CD4-positive, alpha-beta T cell (primary cell): ENCODE results near the gene TYW5. TPM values are rescaled to one million over a fixed set of nuclear protein-coding genes. Genes with fewer than 3 reads are reported as not detected.
A peak's percentile ranks its signal among the peaks of the same experiment; 100 is the strongest.

Experiments used
- ATAC-seq: fragments of 200-7000 bp; cut with Tn5 transposase; one replicate; pipeline ENCODE4 v1.10.0; 2022; ENCODE audit warnings: mild to moderate bottlenecking; ENCODE audit not compliant: poor library complexity
- CTCF ChIA-PET: fragments of 350-600 bp; sonication (Branson Sonifier 250); formaldehyde crosslinking; loops from one replicate; lab custom pipeline; 2021; ENCODE audit warnings: antibody characterized with exemption, inconsistent platforms; lab: Charles Lee
- POLR2A ChIA-PET: fragments of 350-600 bp; sonication (Branson Sonifier 250); formaldehyde crosslinking; loops from one replicate; lab custom pipeline; 2021; ENCODE audit warnings: antibody characterized with exemption, inconsistent platforms; lab: Charles Lee
- DNase-seq, 14 experiments: peaks; one replicate each; pipeline ENCODE4 v3.0.0-alpha.2; 2013 to 2020; ENCODE audit warnings: mixed read lengths in 2 of 14
- H3K27ac ChIP-seq, 2 donors: one replicate each; pipeline versions ENCODE4 v1.5.1 to v1.7.0; 2013; ENCODE audit warnings: low read length in 2 of 2, low read depth in 1 of 2, mild to moderate bottlenecking in 1 of 2
- H3K27me3 ChIP-seq, 2 experiments: 1 replicate in 1 of 2; 2 replicates in 1 of 2; pipeline versions ENCODE4 v1.6.1 to v1.7.0; 2013; ENCODE audit warnings: low read length in 2 of 2, control low read depth in 1 of 2, mild to moderate bottlenecking in 1 of 2, moderate library complexity in 1 of 2; ENCODE audit not compliant: insufficient read depth in 2 of 2, control insufficient read depth in 1 of 2
- H3K36me3 ChIP-seq: one replicate; pipeline ENCODE4 v1.6.1; 2013; ENCODE audit warnings: low read length, control low read depth; ENCODE audit not compliant: insufficient read depth
- H3K4me1 ChIP-seq: one replicate; pipeline ENCODE4 v1.6.1; 2013; ENCODE audit warnings: low read length, control low read depth; ENCODE audit not compliant: insufficient read depth
- H3K4me3 ChIP-seq: one replicate; pipeline ENCODE4 v1.5.1; 2013; ENCODE audit warnings: mild to moderate bottlenecking, low read length, moderate library complexity
- H3K9me3 ChIP-seq, 2 experiments: 1 replicate in 1 of 2; 2 replicates in 1 of 2; pipeline versions ENCODE4 v1.6.1 to v1.7.0; 2013; ENCODE audit warnings: low read length in 2 of 2, mild to moderate bottlenecking in 2 of 2, control low read depth in 1 of 2, moderate library complexity in 1 of 2; ENCODE audit not compliant: control insufficient read depth in 1 of 2, insufficient read depth in 1 of 2
- H3K27ac Mint-ChIP-seq: one replicate; pipeline ENCODE4 v1.8.0; 2020; ENCODE audit warnings: mixed read lengths
- H3K27me3 Mint-ChIP-seq: one replicate; pipeline ENCODE4 v1.8.0; 2021; ENCODE audit warnings: mixed read lengths
- H3K36me3 Mint-ChIP-seq: one replicate; pipeline ENCODE4 v1.8.0; 2021; ENCODE audit warnings: low read depth, mixed read lengths
- H3K4me1 Mint-ChIP-seq: one replicate; pipeline ENCODE4 v1.8.0; 2021; ENCODE audit warnings: low read depth, mixed read lengths
- H3K4me3 Mint-ChIP-seq: one replicate; pipeline ENCODE4 v1.8.0; 2020; ENCODE audit warnings: mild to moderate bottlenecking, mixed read lengths
- H3K9me3 Mint-ChIP-seq: one replicate; pipeline ENCODE4 v1.8.0; 2020; ENCODE audit warnings: mixed read lengths
- CTCF ChIP-seq: fragments of 200-600 bp; IDR thresholded peaks from one replicate; pipeline ENCODE4 v1.8.0; 2022; ENCODE audit warnings: antibody characterized with exemption, mild to moderate bottlenecking
- intact Hi-C, 2 experiments: fragments of 100-400 bp; cut with DNase I in 1 of 2; cut with micrococcal nuclease in 1 of 2; formaldehyde crosslinking; loops; one replicate each; pipeline versions ENCODE4 v1.15.1 to v1.9.0; 2023 to 2025; cut with DNase I, micrococcal nuclease
- total RNA-seq, 174 experiments: library from RNA in 2 of 174; stranded (reverse) in 2 of 174; gene quantifications; one replicate each; pipeline ENCODE4 v1.2.3 and lab custom pipeline; 2021 to 2026

TYW5 gene
- total RNA-seq, 2 experiments from 2014 or later: 15.0 to 16.0 TPM

GRCh38 chr2:199911877-199912161, 43.5 kb downstream of the TYW5 start:
- Histone ChIP-seq H3K27me3 (no peaks in the 10 kb centered on the region), H3K4me3 (peak overlapping the region; percentile 78), H3K4me1 (peaks cover 17% of the 10 kb centered on the region), H3K9me3 (peaks cover 0 to 3% of the 10 kb centered on the region in 2 experiments), H3K27ac (peak overlapping the region; percentile 67 to 80), H3K36me3 (peaks cover 9% of the 10 kb centered on the region)
- no peaks in the 10 kb centered on the region for H3K27me3 Mint-ChIP-seq
- no peak for ATAC-seq
- no peak for DNase-seq
- peaks cover 31% of the 10 kb centered on the region for H3K36me3 Mint-ChIP-seq
- TF ChIP-seq CTCF: no peak
- peak overlapping the region; percentile 95 for H3K27ac Mint-ChIP-seq
- ChIA-PET CTCF (interaction anchor here (1.0 to 1.4 kb wide), 2 partner anchors 8 to 598 kb away, joined by 3 read pairs; partner anchors contain the start of gene KCTD18), POLR2A (interaction anchor here (1.1 kb wide), 1 partner anchor 17 kb away, joined by 4 read pairs; no protein-coding TSS in a partner anchor)
- H3K4me1 Mint-ChIP-seq: peaks cover 40% of the 10 kb centered on the region
- H3K4me3 Mint-ChIP-seq: peak overlapping the region; percentile 99
- intact Hi-C loops: loop anchor here (2.0 to 5.0 kb wide), 2 partner anchors 43 to 900 kb away; partner anchors contain the start of genes MAIP1 (in 2 of the 2), TYW5 (in 2 of the 2) and BZW1 (in 1 of the 2)
- H3K9me3 Mint-ChIP-seq: no peaks in the 10 kb centered on the region

DNA sequence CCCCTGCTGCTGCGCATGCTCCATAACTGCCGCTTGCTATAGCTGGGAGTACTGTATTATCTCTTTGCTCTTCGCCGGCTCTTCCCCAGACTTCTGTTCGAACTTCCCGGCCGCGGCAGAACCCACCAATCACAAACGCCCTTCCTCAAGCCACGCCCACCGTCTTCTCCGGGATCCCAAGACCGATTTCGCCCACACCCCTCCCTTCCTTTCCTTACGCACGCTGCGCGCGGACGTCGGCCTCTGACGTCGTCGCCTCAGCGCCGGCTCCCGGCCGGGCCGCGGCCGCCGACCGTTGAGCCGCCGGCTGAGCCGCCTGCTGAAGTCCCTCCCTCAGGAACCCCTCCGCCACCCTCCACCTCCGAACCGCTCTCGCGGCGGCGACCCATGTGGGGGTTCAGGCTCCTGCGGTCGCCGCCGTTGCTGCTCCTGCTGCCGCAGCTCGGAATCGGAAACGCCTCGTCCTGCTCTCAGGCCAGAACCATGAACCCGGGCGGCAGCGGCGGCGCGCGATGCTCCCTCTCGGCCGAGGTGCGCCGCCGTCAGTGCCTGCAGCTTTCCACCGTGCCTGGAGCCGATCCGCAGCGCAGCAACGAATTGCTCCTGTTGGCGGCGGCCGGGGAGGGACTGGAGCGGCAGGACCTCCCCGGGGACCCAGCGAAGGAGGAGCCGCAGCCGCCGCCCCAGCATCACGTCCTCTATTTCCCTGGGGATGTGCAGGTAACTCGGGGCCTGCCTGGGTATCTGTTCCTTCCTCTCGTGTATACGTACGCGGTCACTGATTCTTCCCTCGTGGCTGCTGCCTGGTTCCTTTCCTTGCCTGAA, 44.0 kb downstream of the TYW5 start, which contains the start of gene C2orf69:
Gene C2orf69 (plus strand): TSS at position 242 of the 825 bp plus-strand sequence. CDS start 146 bp downstream, at position 388.
- Histone ChIP-seq H3K36me3 (peaks cover 3% of the 10 kb centered on the region), H3K9me3 (no peaks in the 10 kb centered on the region), H3K4me3 (peak within 1 kb of the TSS; percentile 78), H3K27ac (peak within 1 kb of the TSS; percentile 67 to 80), H3K4me1 (peaks cover 17% of the 10 kb centered on the region), H3K27me3 (no peaks in the 10 kb centered on the region)
- H3K4me3 Mint-ChIP-seq: peak within 1 kb of the TSS; percentile 99
- peaks cover 25% of the 10 kb centered on the region for H3K36me3 Mint-ChIP-seq
- H3K27me3 Mint-ChIP-seq: no peaks in the 10 kb centered on the region
- ChIA-PET POLR2A (interaction anchor here (0.9 kb wide), 1 partner anchor 8 kb away, joined by 3 read pairs; no protein-coding TSS in a partner anchor), CTCF (no interaction called here)
- no peaks in the 10 kb centered on the region for H3K9me3 Mint-ChIP-seq
- peak; percentile 78 to 97 (median 88) for DNase-seq
- H3K4me1 Mint-ChIP-seq: peaks cover 40% of the 10 kb centered on the region
- ATAC-seq: peak; percentile 79
- peak within 1 kb of the TSS; percentile 95 for H3K27ac Mint-ChIP-seq
- TF ChIP-seq CTCF: no peak
- intact Hi-C loops: loop anchor here (2.0 to 5.0 kb wide), 2 partner anchors 44 to 901 kb away; partner anchors contain the start of genes MAIP1 (in 2 of the 2), TYW5 (in 2 of the 2) and BZW1 (in 1 of the 2)

GRCh38 chr2:199910338-199911051, 44.8 kb downstream of the TYW5 start:
- ChIA-PET CTCF (no interaction called here), POLR2A (interaction anchor here (0.9 kb wide), 1 partner anchor 9 kb away, joined by 3 read pairs; no protein-coding TSS in a partner anchor)
- peak overlapping the region; percentile 95 for H3K27ac Mint-ChIP-seq
- peaks cover 40% of the 10 kb centered on the region for H3K4me1 Mint-ChIP-seq
- H3K27me3 Mint-ChIP-seq: no peaks in the 10 kb centered on the region
- ATAC-seq (no peak), DNase-seq (peak in 1 of 14 experiments; percentile 16)
- H3K27ac ChIP-seq: no peak overlapping the region
- TF ChIP-seq CTCF: no peak
- H3K9me3 ChIP-seq: no peaks in the 10 kb centered on the region
- no peaks in the 10 kb centered on the region for H3K36me3 ChIP-seq
- H3K4me3 ChIP-seq: peak overlapping the region; percentile 78
- H3K4me1 ChIP-seq: peaks cover 17% of the 10 kb centered on the region
- peak overlapping the region; percentile 99 for H3K4me3 Mint-ChIP-seq
- H3K36me3 Mint-ChIP-seq: peaks cover 19% of the 10 kb centered on the region
- peaks cover 0 to 7% of the 10 kb centered on the region in 2 experiments for H3K27me3 ChIP-seq
- H3K9me3 Mint-ChIP-seq: no peaks in the 10 kb centered on the region
- intact Hi-C loops: loop anchor here (2.0 to 5.0 kb wide), 2 partner anchors 44 to 902 kb away; partner anchors contain the start of genes MAIP1 (in 2 of the 2), TYW5 (in 2 of the 2) and BZW1 (in 1 of the 2)
